Naive thymus-derived CD4-positive, alpha-beta T cell (primary cell): Measurements from ENCODE around the gene SLC2A11. TPM values are rescaled to one million over a fixed set of nuclear protein-coding genes. Genes with fewer than 3 reads are reported as not detected.

Experiments
- ATAC-seq: fragments of 150-1000 bp; cut with Tn5 transposase; 2 replicates; pipeline ENCODE4 v1.10.0; 2021; ENCODE audit warnings: mild to moderate bottlenecking, moderate library complexity
- CTCF ChIA-PET: fragments of 350-600 bp; sonication (Branson Sonifier 250); formaldehyde crosslinking; loops from one replicate; lab custom pipeline; 2021; ENCODE audit warnings: antibody characterized with exemption; lab: Charles Lee
- POLR2A ChIA-PET: fragments of 350-600 bp; sonication (Branson Sonifier 250); formaldehyde crosslinking; loops from one replicate; lab custom pipeline; 2021; ENCODE audit warnings: antibody characterized with exemption, inconsistent platforms; lab: Charles Lee
- DNase-seq, 9 donors: peaks; one replicate each; pipeline versions ENCODE4 v3.0.0 to v3.0.0-alpha.2; 2020 to 2022; ENCODE audit warnings: mixed read lengths in 1 of 9
- H3K27ac ChIP-seq: one replicate; pipeline ENCODE4 v1.7.0; 2013; ENCODE audit warnings: mild to moderate bottlenecking, low read depth, low read length, moderate library complexity
- H3K27me3 ChIP-seq, 2 donors: one replicate each; pipeline ENCODE4 v1.7.0; 2013; ENCODE audit warnings: low read length in 2 of 2, mild to moderate bottlenecking in 2 of 2, moderate library complexity in 2 of 2; ENCODE audit not compliant: control insufficient read depth in 2 of 2, insufficient read depth in 2 of 2
- H3K36me3 ChIP-seq, 3 experiments: 1 replicate in 2 of 3; 2 replicates in 1 of 3; pipeline ENCODE4 v1.7.0; 2013; ENCODE audit warnings: low read length in 3 of 3, mild to moderate bottlenecking in 3 of 3, moderate library complexity in 1 of 3; ENCODE audit not compliant: insufficient read depth in 3 of 3, control insufficient read depth in 2 of 3
- H3K4me1 ChIP-seq, 2 donors: one replicate each; pipeline ENCODE4 v1.7.0; 2013; ENCODE audit warnings: low read length in 2 of 2, mild to moderate bottlenecking in 2 of 2, moderate library complexity in 1 of 2; ENCODE audit not compliant: control insufficient read depth in 2 of 2, insufficient read depth in 2 of 2
- H3K4me3 ChIP-seq: 2 replicates; pipeline ENCODE4 v1.7.0; 2013; ENCODE audit warnings: mild to moderate bottlenecking, low read length
- H3K9me3 ChIP-seq, 3 experiments: 1 replicate in 2 of 3; 2 replicates in 1 of 3; pipeline ENCODE4 v1.7.0; 2013; ENCODE audit warnings: low read length in 3 of 3; ENCODE audit not compliant: control insufficient read depth in 2 of 3
- H3K27ac Mint-ChIP-seq, 9 donors: one replicate each; pipeline ENCODE4 v1.8.0; 2020 to 2022; ENCODE audit warnings: mixed read lengths in 9 of 9, mild to moderate bottlenecking in 8 of 9, moderate library complexity in 5 of 9, inconsistent platforms in 2 of 9
- H3K27me3 Mint-ChIP-seq, 5 donors: one replicate each; pipeline ENCODE4 v1.8.0; 2021 to 2022; ENCODE audit warnings: mixed read lengths in 5 of 5, mild to moderate bottlenecking in 1 of 5
- H3K36me3 Mint-ChIP-seq, 5 donors: one replicate each; pipeline ENCODE4 v1.8.0; 2020 to 2022; ENCODE audit warnings: mixed read lengths in 5 of 5, mild to moderate bottlenecking in 3 of 5, inconsistent platforms in 1 of 5
- H3K4me1 Mint-ChIP-seq, 7 donors: one replicate each; pipeline ENCODE4 v1.8.0; 2020 to 2022; ENCODE audit warnings: mixed read lengths in 7 of 7, mild to moderate bottlenecking in 3 of 7, inconsistent platforms in 1 of 7
- H3K4me3 Mint-ChIP-seq, 10 donors: one replicate each; pipeline ENCODE4 v1.8.0; 2020 to 2022; ENCODE audit warnings: mild to moderate bottlenecking in 10 of 10, mixed read lengths in 10 of 10, moderate library complexity in 6 of 10, inconsistent platforms in 2 of 10
- H3K9me3 Mint-ChIP-seq, 11 donors: one replicate each; pipeline ENCODE4 v1.8.0; 2020 to 2022; ENCODE audit warnings: mixed read lengths in 11 of 11, mild to moderate bottlenecking in 4 of 11, inconsistent platforms in 1 of 11, moderate library complexity in 1 of 11
- intact Hi-C, 2 donors: fragments of 100-400 bp; cut with micrococcal nuclease; formaldehyde crosslinking; loops; one replicate each; pipeline ENCODE4 v1.15.1; 2023
- polyA plus RNA-seq, 2 donors: library from polyadenylated mRNA; unstranded; fragments of 300-500 nt; fragmentation: Illumina TruSeq; gene quantifications; one replicate each; pipeline ENCODE4 v1.2.3, GENCODE V29; 2021
- total RNA-seq, 6 experiments: library from RNA in 5 of 6; stranded (reverse) in 5 of 6; gene quantifications; 1 replicate in 5 of 6; 2 replicates in 1 of 6; pipeline ENCODE4 v1.2.3 and lab custom pipeline; 2021 to 2026

Gene SLC2A11
- total and polyA plus RNA-seq, 7 experiments from 2014 or later, result 5.9 to 29.7 (median 10.9) TPM

GRCh38 chr22:23878219-23878618 lies 20.5 kb downstream of the SLC2A11 start:
- DNase-seq, result no peak
- H3K4me1 ChIP-seq, result no peaks in the 10 kb centered on the region
- no peak overlapping the region for H3K4me3 ChIP-seq
- no peak overlapping the region for H3K27ac Mint-ChIP-seq
- no peaks in the 10 kb centered on the region for H3K27me3 Mint-ChIP-seq
- no peak overlapping the region for H3K4me3 Mint-ChIP-seq
- peaks cover 0 to 3% (median 0%) of the 10 kb centered on the region in 7 donors for H3K4me1 Mint-ChIP-seq
- ATAC-seq, result no peak
- intact Hi-C loops, result no loop called here
- H3K36me3 Mint-ChIP-seq, result peaks cover 0 to 62% (median 25%) of the 10 kb centered on the region in 5 donors
- CTCF ChIA-PET, result no interaction called here
- no peak overlapping the region for H3K27ac ChIP-seq
- no peaks in the 10 kb centered on the region for H3K9me3 Mint-ChIP-seq
- POLR2A ChIA-PET, result interaction anchor here (1.0 kb wide), 1 partner anchor 12 kb away, joined by 4 read pairs; no protein-coding TSS in a partner anchor
- H3K36me3 ChIP-seq, result peaks cover 0 to 37% (median 0%) of the 10 kb centered on the region in 3 experiments
- H3K27me3 ChIP-seq, result no peaks in the 10 kb centered on the region
- H3K9me3 ChIP-seq, result no peaks in the 10 kb centered on the region

- Mint-ChIP-seq H3K27ac (no peak overlapping the region), H3K9me3 (no peaks in the 10 kb centered on the region), H3K36me3 (peaks cover 0 to 41% (median 25%) of the 10 kb centered on the region in 5 donors), H3K4me1 (peaks cover 0 to 2% (median 0%) of the 10 kb centered on the region in 7 donors), H3K4me3 (no peak overlapping the region), H3K27me3 (no peaks in the 10 kb centered on the region)
- CTCF ChIA-PET, result no interaction called here
- DNase-seq, result no peak
- Histone ChIP-seq H3K36me3 (peaks cover 0 to 24% (median 0%) of the 10 kb centered on the region in 3 experiments), H3K4me1 (no peaks in the 10 kb centered on the region), H3K27me3 (no peaks in the 10 kb centered on the region), H3K4me3 (no peak overlapping the region), H3K27ac (no peak overlapping the region), H3K9me3 (no peaks in the 10 kb centered on the region)
- POLR2A ChIA-PET, result no interaction called here
- ATAC-seq, result no peak
- intact Hi-C loops, result no loop called here
Measured at GRCh38 chr22:23882370-23882769, 24.7 kb downstream of the SLC2A11 start.

GRCh38 chr22:23883658-23884057 lies 26.0 kb downstream of the SLC2A11 start:
- no peaks in the 10 kb centered on the region for H3K27me3 Mint-ChIP-seq
- ChIA-PET CTCF (no interaction called here), POLR2A (no interaction called here)
- H3K4me1 ChIP-seq, result no peaks in the 10 kb centered on the region
- peaks cover 0 to 11% (median 0%) of the 10 kb centered on the region in 3 experiments for H3K36me3 ChIP-seq
- H3K36me3 Mint-ChIP-seq, result peaks cover 0 to 31% (median 19%) of the 10 kb centered on the region in 5 donors
- no peaks in the 10 kb centered on the region for H3K27me3 ChIP-seq
- no peak for ATAC-seq
- H3K4me1 Mint-ChIP-seq, result peaks cover 0 to 2% (median 0%) of the 10 kb centered on the region in 7 donors
- intact Hi-C loops, result no loop called here
- no peak overlapping the region for H3K27ac ChIP-seq
- no peak overlapping the region for H3K4me3 Mint-ChIP-seq
- no peaks in the 10 kb centered on the region for H3K9me3 ChIP-seq
- no peaks in the 10 kb centered on the region for H3K9me3 Mint-ChIP-seq
- H3K4me3 ChIP-seq, result no peak overlapping the region
- no peak for DNase-seq
- H3K27ac Mint-ChIP-seq, result no peak overlapping the region

GRCh38 chr22:23884140-23884539 lies 26.5 kb downstream of the SLC2A11 start:
- peaks cover 0 to 9% (median 0%) of the 10 kb centered on the region in 3 experiments for H3K36me3 ChIP-seq
- H3K9me3 ChIP-seq, result no peaks in the 10 kb centered on the region
- no peaks in the 10 kb centered on the region for H3K27me3 Mint-ChIP-seq
- ATAC-seq, result no peak
- H3K9me3 Mint-ChIP-seq, result no peaks in the 10 kb centered on the region
- no peak overlapping the region for H3K27ac Mint-ChIP-seq
- peaks cover 0 to 30% (median 18%) of the 10 kb centered on the region in 5 donors for H3K36me3 Mint-ChIP-seq
- CTCF ChIA-PET, result no interaction called here
- intact Hi-C loops, result no loop called here
- no peaks in the 10 kb centered on the region for H3K4me1 ChIP-seq
- no peak overlapping the region for H3K4me3 Mint-ChIP-seq
- no peaks in the 10 kb centered on the region for H3K27me3 ChIP-seq
- DNase-seq, result no peak
- POLR2A ChIA-PET, result no interaction called here
- H3K27ac ChIP-seq, result no peak overlapping the region
- peaks cover 0 to 2% (median 0%) of the 10 kb centered on the region in 7 donors for H3K4me1 Mint-ChIP-seq
- no peak overlapping the region for H3K4me3 ChIP-seq

- intact Hi-C loops, result no loop called here
- no peaks in the 10 kb centered on the region for H3K36me3 ChIP-seq
- POLR2A ChIA-PET, result interaction anchor here (0.6 kb wide), 1 partner anchor 122 kb away, joined by 3 read pairs; no protein-coding TSS in a partner anchor
- CTCF ChIA-PET, result interaction anchor here (0.5 to 0.8 kb wide), 2 partner anchors 25 to 71 kb away, joined by 4 read pairs; no protein-coding TSS in a partner anchor
- no peaks in the 10 kb centered on the region for H3K27me3 ChIP-seq
- H3K4me1 ChIP-seq, result peaks cover 6 to 7% of the 10 kb centered on the region in 2 donors
- no peak for DNase-seq
- H3K4me1 Mint-ChIP-seq, result peaks cover 9 to 17% (median 12%) of the 10 kb centered on the region in 7 donors
- peaks cover 0 to 1% (median 0%) of the 10 kb centered on the region in 11 donors for H3K9me3 Mint-ChIP-seq
- H3K27ac Mint-ChIP-seq, result no peak overlapping the region
- peaks cover 0 to 8% (median 0%) of the 10 kb centered on the region in 5 donors for H3K36me3 Mint-ChIP-seq
- no peak overlapping the region for H3K4me3 Mint-ChIP-seq
- H3K9me3 ChIP-seq, result no peaks in the 10 kb centered on the region
- no peak overlapping the region for H3K4me3 ChIP-seq
- ATAC-seq, result no peak
- H3K27me3 Mint-ChIP-seq, result no peaks in the 10 kb centered on the region
- no peak overlapping the region for H3K27ac ChIP-seq
Measured at GRCh38 chr22:23888615-23889401, 31.1 kb downstream of the SLC2A11 start.

- H3K9me3 Mint-ChIP-seq, result peaks cover 0 to 1% (median 0%) of the 10 kb centered on the region in 11 donors
- peak overlapping the region in 1 of 9 donors; percentile 36 for H3K27ac Mint-ChIP-seq
- H3K27me3 ChIP-seq, result no peaks in the 10 kb centered on the region
- peaks cover 12 to 19% (median 13%) of the 10 kb centered on the region in 7 donors for H3K4me1 Mint-ChIP-seq
- ChIA-PET POLR2A (no interaction called here), CTCF (interaction anchor here (0.5 kb wide), 1 partner anchor 72 kb away, joined by 4 read pairs; no protein-coding TSS in a partner anchor)
- no peak overlapping the region for H3K4me3 Mint-ChIP-seq
- H3K4me3 ChIP-seq, result no peak overlapping the region
- peaks cover 0 to 8% (median 3%) of the 10 kb centered on the region in 5 donors for H3K36me3 Mint-ChIP-seq
- no peak for DNase-seq
- no peak overlapping the region for H3K27ac ChIP-seq
- intact Hi-C loops, result loop anchor here in 1 of 2 donors (5.0 kb wide), 3 partner anchors 32 to 747 kb away; partner anchors contain the start of genes RSPH14 and SLC2A11
- H3K4me1 ChIP-seq, result peaks cover 7% of the 10 kb centered on the region in 2 donors
- no peaks in the 10 kb centered on the region for H3K9me3 ChIP-seq
- ATAC-seq, result no peak
- peaks cover 0 to 4% (median 0%) of the 10 kb centered on the region in 3 experiments for H3K36me3 ChIP-seq
- H3K27me3 Mint-ChIP-seq, result no peaks in the 10 kb centered on the region
Measured at GRCh38 chr22:23889620-23890019, 31.9 kb downstream of the SLC2A11 start.
